ENCODE data around the gene PARVB. TPM values are rescaled to one million over a fixed set of nuclear protein-coding genes. Genes with fewer than 3 reads are reported as not detected.

The PARVB gene
- total and polyA plus RNA-seq, 2 of the 8 experiments (the other 6 are each of a cell fraction or from before 2014, with no cell fraction given), result 14.5 to 18.6 TPM

GRCh38 chr22:44050766-44051355, 26.8 kb downstream of the PARVB start:
- H3K4me3 ChIP-seq (ENCODE audit: extremely low read depth in 1 of 4, insufficient read depth in 2 of 4, low read depth in 3 of 4, low read length in 4 of 4), result no peak overlapping the region
- H2BK120ac ChIP-seq (replicated peaks; ENCODE audit: low read depth, low read length), result no peak overlapping the region
- H2BK15ac ChIP-seq (ENCODE audit: low read length), result no peak overlapping the region
- no peak overlapping the region for H3K4ac ChIP-seq (replicated peaks; ENCODE audit: insufficient read length, low read depth, low read length)
- ChIA-PET POLR2A (ENCODE audit: partially characterized antibody) (no interaction called here), CTCF (ENCODE audit: partially characterized antibody) (interaction anchor here (0.5 to 1.3 kb wide), 9 partner anchors 11 to 306 kb away, joined by 3 to 7 read pairs (median 3); no protein-coding TSS in a partner anchor)
- TF ChIP-seq EZH2 (IDR thresholded peaks at IDR 0.05; ENCODE audit: low read depth, low read length, severe bottlenecking) (no peak), HDAC6 (IDR thresholded peaks at IDR 0.05; ENCODE audit: low read depth, low read length) (no peak), CTCF (IDR thresholded peaks at IDR 0.05; ENCODE audit: control extremely low read depth in 1 of 3, insufficient read depth in 1 of 3, low read depth in 1 of 3, low read length in 3 of 3) (no peak), BRCA1 (IDR thresholded peaks at IDR 0.05; ENCODE audit: low read depth, low read length) (no peak), RBBP5 (IDR thresholded peaks at IDR 0.05; ENCODE audit: borderline replicate concordance, low read depth, low read length) (no peak), USF2 (IDR thresholded peaks at IDR 0.05; ENCODE audit: low read length) (no peak), POLR2A (IDR thresholded peaks at IDR 0.05; ENCODE audit: control extremely low read depth in 1 of 2, low read depth in 2 of 2, low read length in 2 of 2) (no peak)
- no peaks in the 10 kb centered on the region for H4K20me1 ChIP-seq (replicated peaks in 1 of 2; ENCODE audit: control insufficient read depth in 1 of 2, insufficient read depth in 2 of 2, low read length in 2 of 2)
- no peak overlapping the region; a peak in 1 of 7 replicates for H3K9ac ChIP-seq (replicated peaks in 1 of 4; ENCODE audit: extremely low read depth in 1 of 4, low read depth in 3 of 4, low read length in 3 of 4)
- no peak overlapping the region for H3K23ac ChIP-seq (ENCODE audit: insufficient read length)
- no peak for FAIRE-seq
- H3K27ac ChIP-seq (ENCODE audit: low read depth, low read length), result no peak overlapping the region
- H3K36me3 ChIP-seq (ENCODE audit: control insufficient read depth in 2 of 4, insufficient read depth in 4 of 4, low read length in 3 of 4), result no peaks in the 10 kb centered on the region
- H3K79me1 ChIP-seq (ENCODE audit: low read depth, low read length), result no peaks in the 10 kb centered on the region; the same call in 1 of the 2 replicates
- 0 out of 2 replicates have a peak overlapping the region, but pooled peaks have one; percentile 16 for H2AK5ac ChIP-seq (ENCODE audit: low read depth, low read length)
- 89% methylated on average over 13 of the region's 13 CpGs; no CpG with 5 or more reads in 1 of the 2 experiments for WGBS, 2 experiments (ENCODE audit: extremely low coverage in 1 of 2, insufficient coverage in 1 of 2, insufficient read length in 1 of 2, insufficient replicate concordance in 2 of 2, low coverage in 1 of 2, low lambda C conversion rate in 2 of 2, missing lambda C conversion rate in 1 of 2)
- H3K27me3 ChIP-seq (replicated peaks in 1 of 4; ENCODE audit: control insufficient read depth in 3 of 4, extremely low read depth in 1 of 4, insufficient read depth in 3 of 4, low read length in 3 of 4), result no peaks in the 10 kb centered on the region
- peaks cover 3 to 11% (median 5%) of the 10 kb centered on the region in 4 experiments for H3K4me1 ChIP-seq (replicated peaks in 1 of 4; ENCODE audit: control insufficient read depth in 3 of 4, insufficient read depth in 4 of 4, low read length in 3 of 4)
- H3K18ac ChIP-seq (ENCODE audit: extremely low read depth, low read length), result no peak overlapping the region
- H3K23me2 ChIP-seq (ENCODE audit: low read depth, low read length), result no peaks in the 10 kb centered on the region
- DNase-seq (ENCODE audit: low read depth in 1 of 2, low spot score in 2 of 2), result no peak
- H3K14ac ChIP-seq (ENCODE audit: insufficient read length), result no peak overlapping the region
- H4K5ac ChIP-seq (ENCODE audit: insufficient read length, low read depth, low read length), result no peak overlapping the region
- H2AFZ ChIP-seq (ENCODE audit: low read length), result no peak overlapping the region
- 0 out of 2 replicates have a peak overlapping the region, but pooled peaks have one; percentile 33 for H2BK12ac ChIP-seq (ENCODE audit: low read depth, low read length)
- H3K56ac ChIP-seq (replicated peaks; ENCODE audit: insufficient read length, low read depth, low read length), result no peak overlapping the region
- no peaks in the 10 kb centered on the region for H3K9me3 ChIP-seq (ENCODE audit: insufficient read depth in 2 of 2, low read depth in 1 of 2, low read length in 1 of 2)
- H2BK20ac ChIP-seq (ENCODE audit: low read length), result no peak overlapping the region
- H3K79me2 ChIP-seq (ENCODE audit: control insufficient read depth in 1 of 2, insufficient read depth in 2 of 2, low read length in 2 of 2), result no peaks in the 10 kb centered on the region
- no peak overlapping the region for H4K91ac ChIP-seq (replicated peaks; ENCODE audit: insufficient read length, low read length)
- H4K8ac ChIP-seq (ENCODE audit: extremely low read depth, insufficient read depth, low read length), result peak overlapping the region; percentile 78; the same call in 1 of the 2 replicates
- H3K4me2 ChIP-seq (ENCODE audit: insufficient read depth in 1 of 2, low read depth in 2 of 2, low read length in 2 of 2), result no peak overlapping the region
- no peak overlapping the region for H2BK5ac ChIP-seq (ENCODE audit: low read depth, low read length)
